HS-27A (cell line): ENCODE data around the gene HMCN2.

Experiments used
- DNase-seq: peaks from one replicate; pipeline ENCODE4 v3.0.0-alpha.2; 2012; ENCODE audit warnings: low read depth, missing footprints

The HMCN2 gene

GRCh38 chr9:130348881-130349280 is 83.3 kb downstream of the HMCN2 start:
- DNase-seq, result no peak

- DNase-seq, result no peak
These were observed 83.8 kb downstream of the HMCN2 start for GRCh38 chr9:130349398-130349797.

- no peak for DNase-seq
These were observed 85.8 kb downstream of the HMCN2 start for GRCh38 chr9:130351343-130351742.

GRCh38 chr9:130352081-130352480 is 86.5 kb downstream of the HMCN2 start:
- no peak for DNase-seq

GRCh38 chr9:130352586-130353285 is 87.2 kb downstream of the HMCN2 start:
- DNase-seq, result no peak

- DNase-seq, result no peak
These were observed 88.8 kb downstream of the HMCN2 start for GRCh38 chr9:130354378-130354777.

GRCh38 chr9:130354806-130355205 is 89.2 kb downstream of the HMCN2 start:
- no peak for DNase-seq

GRCh38 chr9:130356033-130356432 is 90.5 kb downstream of the HMCN2 start:
- DNase-seq, result no peak

GRCh38 chr9:130356877-130357584 is 91.5 kb downstream of the HMCN2 start:
- DNase-seq, result no peak

GRCh38 chr9:130358928-130359327 is 93.4 kb downstream of the HMCN2 start:
- DNase-seq, result no peak

GRCh38 chr9:130359819-130360218 is 94.3 kb downstream of the HMCN2 start:
- no peak for DNase-seq

- no peak for DNase-seq
These were observed 95.1 kb downstream of the HMCN2 start for GRCh38 chr9:130360672-130361071.

GRCh38 chr9:130361873-130362362 is 96.4 kb downstream of the HMCN2 start:
- DNase-seq, result no peak

GRCh38 chr9:130362691-130363090 is 97.1 kb downstream of the HMCN2 start:
- no peak for DNase-seq

- no peak for DNase-seq
These were observed 98.3 kb downstream of the HMCN2 start for GRCh38 chr9:130363755-130364404.

GRCh38 chr9:130364619-130365322 is 99.2 kb downstream of the HMCN2 start:
- no peak for DNase-seq

GRCh38 chr9:130365323-130365721 is 99.8 kb downstream of the HMCN2 start:
- no peak for DNase-seq

GRCh38 chr9:130366072-130366471 is 100.5 kb downstream of the HMCN2 start:
- DNase-seq, result no peak

- DNase-seq, result no peak
These were observed 101.5 kb downstream of the HMCN2 start for GRCh38 chr9:130366888-130367550.

- DNase-seq, result no peak
These were observed 103.1 kb downstream of the HMCN2 start for GRCh38 chr9:130368631-130369103.

- DNase-seq, result no peak
These were observed 104.7 kb downstream of the HMCN2 start for GRCh38 chr9:130370226-130370625.
